Mesothelial cell of epicardium (in vitro differentiated cells): ENCODE results near the gene EBP. TPM values are rescaled to one million over a fixed set of nuclear protein-coding genes. Genes with fewer than 3 reads are reported as not detected.
A peak's percentile ranks its signal among the peaks of the same experiment; 100 is the strongest.

Experiments used
- DNase-seq, 2 experiments: peaks; one replicate each; pipeline ENCODE4 v3.0.0; 2021; ENCODE audit warnings: low spot score in 2 of 2; ENCODE audit not compliant: unreplicated experiment in 2 of 2
- H3K27ac Mint-ChIP-seq: 2 replicates; pipeline ENCODE4 v1.8.0; 2021; ENCODE audit warnings: mixed read lengths
- H3K27me3 Mint-ChIP-seq: 2 replicates; pipeline ENCODE4 v1.8.0; 2021; ENCODE audit warnings: low read depth, mixed read lengths
- H3K36me3 Mint-ChIP-seq: 2 replicates; pipeline ENCODE4 v1.8.0; 2021; ENCODE audit warnings: mixed read lengths
- H3K4me1 Mint-ChIP-seq: 2 replicates; pipeline ENCODE4 v1.8.0; 2021; ENCODE audit warnings: mixed read lengths
- H3K4me3 Mint-ChIP-seq: 2 replicates; pipeline ENCODE4 v1.8.0; 2021; ENCODE audit warnings: mild to moderate bottlenecking, moderate library complexity, mixed read lengths
- H3K9me3 Mint-ChIP-seq: 2 replicates; pipeline ENCODE4 v1.8.0; 2021; ENCODE audit warnings: mixed read lengths
- CTCF ChIP-seq: fragments of 200-600 bp; sonication (generic); IDR thresholded peaks from one replicate; pipeline ENCODE4 v1.5.0; 2021; ENCODE audit warnings: antibody characterized with exemption; ENCODE audit not compliant: unreplicated experiment
- total RNA-seq: library from RNA; stranded (reverse); gene quantifications from 3 replicates; pipeline ENCODE4 v1.2.1, GENCODE V29; 2021

EBP gene
- total RNA-seq, 1 donor from 2014 or later = 48.9 TPM

- peaks cover 30% of the 10 kb centered on the region for H3K9me3 Mint-ChIP-seq
- peaks cover 10% of the 10 kb centered on the region for H3K36me3 Mint-ChIP-seq
- H3K4me1 Mint-ChIP-seq = no peaks in the 10 kb centered on the region
- no peak overlapping the region for H3K27ac Mint-ChIP-seq
- H3K27me3 Mint-ChIP-seq = no peaks in the 10 kb centered on the region
- no peak for DNase-seq
- no peak for TF ChIP-seq CTCF
- no peak overlapping the region for H3K4me3 Mint-ChIP-seq
Measured at GRCh38 chrX:48533165-48533564, 11.6 kb downstream of the EBP start.

- DNase-seq = no peak
- no peak for TF ChIP-seq CTCF
- H3K9me3 Mint-ChIP-seq = peaks cover 9% of the 10 kb centered on the region
- H3K4me1 Mint-ChIP-seq = peaks cover 5% of the 10 kb centered on the region
- H3K27me3 Mint-ChIP-seq = no peaks in the 10 kb centered on the region
- peak overlapping the region; percentile 95 for H3K27ac Mint-ChIP-seq
- H3K4me3 Mint-ChIP-seq = peak overlapping the region; percentile 79
- peaks cover 4% of the 10 kb centered on the region for H3K36me3 Mint-ChIP-seq
Measured at GRCh38 chrX:48538641-48539344, 17.2 kb downstream of the EBP start.

- no peak for TF ChIP-seq CTCF
- peaks cover 5% of the 10 kb centered on the region for H3K4me1 Mint-ChIP-seq
- peaks cover 3% of the 10 kb centered on the region for H3K9me3 Mint-ChIP-seq
- peak within 1 kb of the TSS; percentile 95 for H3K27ac Mint-ChIP-seq
- H3K4me3 Mint-ChIP-seq = peak within 1 kb of the TSS; percentile 79
- H3K27me3 Mint-ChIP-seq = no peaks in the 10 kb centered on the region
- H3K36me3 Mint-ChIP-seq = peaks cover 7% of the 10 kb centered on the region
- peak; percentile 87 to 94 for DNase-seq
Measured at GRCh38 chrX:48539345-48540027, 17.9 kb downstream of the EBP start, which contains the start of gene TBC1D25. TBC1D25 (plus strand) TSS chrX:48539714; CDS start chrX:48539798, 84 bp downstream.

- H3K9me3 Mint-ChIP-seq = peaks cover 3% of the 10 kb centered on the region
- H3K4me1 Mint-ChIP-seq = peaks cover 5% of the 10 kb centered on the region
Measured at GRCh38 chrX:48540028-48540375, 18.4 kb downstream of the EBP start.

GRCh38 chrX:48540480-48540879, 18.9 kb downstream of the EBP start:
- peaks cover 8% of the 10 kb centered on the region for H3K36me3 Mint-ChIP-seq
- H3K27ac Mint-ChIP-seq = no peak overlapping the region
- peaks cover 5% of the 10 kb centered on the region for H3K4me1 Mint-ChIP-seq
- H3K4me3 Mint-ChIP-seq = peak overlapping the region; percentile 79
- H3K9me3 Mint-ChIP-seq = peaks cover 5% of the 10 kb centered on the region
- H3K27me3 Mint-ChIP-seq = no peaks in the 10 kb centered on the region
- TF ChIP-seq CTCF = no peak
- DNase-seq = no peak

More at GRCh38 chrX:48540028-48540375, 18.4 kb downstream of the EBP start:
- TF ChIP-seq CTCF = no peak
- Mint-ChIP-seq H3K36me3 (peaks cover 7% of the 10 kb centered on the region), H3K27me3 (no peaks in the 10 kb centered on the region), H3K27ac (peak overlapping the region; percentile 57), H3K4me3 (peak overlapping the region; percentile 79)
- peak in 1 of 2 experiments; percentile 62 for DNase-seq
